Astrocyte (in vitro differentiated cells and primary cell): ENCODE results near the gene PRAMEF20. TPM values are rescaled to one million over a fixed set of nuclear protein-coding genes. Genes with fewer than 3 reads are reported as not detected.

Experiments
- DNase-seq: peaks from one replicate; pipeline ENCODE4 v3.0.0-alpha.2; 2010; ENCODE audit warnings: low read depth
- FAIRE-seq: peaks from 2 replicates; lab custom pipeline; 2011; peaks lifted over from hg19 to GRCh38; lab: Jason Lieb, UNC
- H2AFZ ChIP-seq: 2 replicates; pipeline ENCODE4 v1.6.0; 2012; ENCODE audit warnings: low read depth, low read length, inconsistent platforms
- H3K27ac ChIP-seq: 2 replicates; pipeline ENCODE4 v1.5.1; 2011; ENCODE audit warnings: low read depth, low read length, inconsistent platforms
- H3K27me3 ChIP-seq: 2 replicates; pipeline ENCODE4 v1.6.0; 2011; ENCODE audit warnings: low read length, inconsistent platforms; ENCODE audit not compliant: insufficient read depth
- H3K36me3 ChIP-seq: 2 replicates; pipeline ENCODE4 v1.5.1; 2011; ENCODE audit warnings: low read length, inconsistent platforms; ENCODE audit not compliant: insufficient read depth
- H3K4me1 ChIP-seq: 2 replicates; pipeline ENCODE4 v1.5.1; 2011; ENCODE audit warnings: low read length, inconsistent platforms; ENCODE audit not compliant: insufficient read depth
- H3K4me2 ChIP-seq: 2 replicates; pipeline ENCODE4 v1.6.0; 2012; ENCODE audit warnings: low read length, inconsistent platforms
- H3K4me3 ChIP-seq: 2 replicates; pipeline ENCODE4 v1.5.1; 2011; ENCODE audit warnings: low read depth, mild to moderate bottlenecking, low read length, inconsistent platforms; ENCODE audit not compliant: insufficient read depth
- H3K79me2 ChIP-seq: 2 replicates; pipeline ENCODE4 v1.6.0; 2012; ENCODE audit warnings: mild to moderate bottlenecking, low read length, inconsistent platforms; ENCODE audit not compliant: insufficient read depth
- H3K9ac ChIP-seq: 2 replicates; pipeline ENCODE4 v1.6.0; 2012; ENCODE audit warnings: mild to moderate bottlenecking, low read length, inconsistent platforms
- H3K9me3 ChIP-seq: 2 replicates; pipeline ENCODE4 v1.5.1; 2012; ENCODE audit warnings: low read depth, mild to moderate bottlenecking, low read length, inconsistent platforms; ENCODE audit not compliant: insufficient read depth
- H4K20me1 ChIP-seq: 2 replicates; pipeline ENCODE4 v1.6.0; 2012; ENCODE audit warnings: low read length, inconsistent platforms; ENCODE audit not compliant: insufficient read depth
- H3K27ac Mint-ChIP-seq: one replicate; pipeline ENCODE4 v1.8.0; 2021; ENCODE audit warnings: mild to moderate bottlenecking, mixed read lengths; ENCODE audit not compliant: unreplicated experiment
- H3K27me3 Mint-ChIP-seq: one replicate; pipeline ENCODE4 v1.8.0; 2021; ENCODE audit warnings: low read depth, mixed read lengths; ENCODE audit not compliant: unreplicated experiment
- H3K36me3 Mint-ChIP-seq: one replicate; pipeline ENCODE4 v1.8.0; 2021; ENCODE audit warnings: low read depth, mixed read lengths; ENCODE audit not compliant: unreplicated experiment
- H3K4me1 Mint-ChIP-seq: one replicate; pipeline ENCODE4 v1.8.0; 2021; ENCODE audit warnings: low read depth, mixed read lengths; ENCODE audit not compliant: unreplicated experiment
- H3K4me3 Mint-ChIP-seq: one replicate; pipeline ENCODE4 v1.8.0; 2021; ENCODE audit warnings: mild to moderate bottlenecking, moderate library complexity, mixed read lengths; ENCODE audit not compliant: unreplicated experiment
- H3K9me3 Mint-ChIP-seq: one replicate; pipeline ENCODE4 v1.8.0; 2021; ENCODE audit warnings: mild to moderate bottlenecking, mixed read lengths; ENCODE audit not compliant: unreplicated experiment
- CTCF ChIP-seq: IDR thresholded peaks from 2 replicates; pipeline ENCODE4 v1.5.1; 2011; ENCODE audit warnings: low read depth, mild to moderate bottlenecking, inconsistent platforms, low read length, moderate library complexity; ENCODE audit not compliant: insufficient read depth
- EZH2 ChIP-seq: IDR thresholded peaks from 2 replicates; pipeline ENCODE4 v1.6.1; 2012; ENCODE audit warnings: mild to moderate bottlenecking, low read length, inconsistent platforms; ENCODE audit not compliant: insufficient read depth
- total RNA-seq: library from RNA; stranded (reverse); gene quantifications from 2 replicates; pipeline ENCODE4 v1.2.1, GENCODE V29; 2021

The PRAMEF20 gene
- total RNA-seq, 1 donor from 2014 or later, result not detected

DNA sequence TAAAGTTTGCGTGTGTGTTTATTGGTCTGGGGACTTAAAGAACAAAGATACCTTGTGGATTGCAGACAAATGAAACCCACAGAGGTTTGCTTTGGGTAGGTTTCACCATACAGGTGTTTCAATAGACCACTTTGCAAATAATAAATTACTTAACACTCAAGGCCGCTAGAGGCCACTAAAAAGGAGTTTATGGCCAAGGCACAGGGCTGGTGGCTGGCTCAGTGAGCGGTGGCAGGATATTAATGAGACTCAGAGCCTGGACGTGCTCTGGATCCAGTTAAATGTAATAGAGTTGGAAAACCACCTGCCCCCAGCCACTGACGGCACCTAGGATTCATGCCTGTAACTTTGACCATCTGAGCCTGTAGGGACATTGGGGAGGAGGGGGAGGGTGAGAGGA, 59.1 kb downstream of the PRAMEF20 start:
- Histone ChIP-seq H3K4me2 (no peak overlapping the region), H3K27ac (no peak overlapping the region), H3K9me3 (no peaks in the 10 kb centered on the region), H3K79me2 (no peaks in the 10 kb centered on the region), H3K9ac (no peak overlapping the region), H3K36me3 (no peaks in the 10 kb centered on the region), H2AFZ (no peak overlapping the region), H4K20me1 (no peaks in the 10 kb centered on the region), H3K27me3 (no peaks in the 10 kb centered on the region), H3K4me3 (no peak overlapping the region), H3K4me1 (no peaks in the 10 kb centered on the region)
- Mint-ChIP-seq H3K9me3 (peaks cover 2% of the 10 kb centered on the region), H3K27me3 (peaks cover 27% of the 10 kb centered on the region), H3K36me3 (no peaks in the 10 kb centered on the region), H3K4me3 (no peak overlapping the region), H3K27ac (no peak overlapping the region), H3K4me1 (no peaks in the 10 kb centered on the region)
- FAIRE-seq (no peak), DNase-seq (no peak)
- no peak for TF ChIP-seq CTCF
- TF ChIP-seq EZH2, result no peak

Other genes with a start within 250 kb of the PRAMEF20 start
- gene HNRNPCL4, start 244.8 kb upstream of the PRAMEF20 start, total RNA-seq, result not detected in 2 replicates
- gene PRAMEF9, start 238.6 kb upstream of the PRAMEF20 start, total RNA-seq, result not detected in 2 replicates
- gene PRAMEF13, start 209.0 kb upstream of the PRAMEF20 start, total RNA-seq, result not detected in 2 replicates
- not detected in 2 replicates for gene PRAMEF18, start 184.3 kb upstream of the PRAMEF20 start, total RNA-seq
- gene PRAMEF5, start 156.3 kb upstream of the PRAMEF20 start, total RNA-seq, result not detected in 2 replicates
- 0.20 TPM in 1 of 2 replicates, not detected in the other for gene PRAMEF8, start 125.3 kb upstream of the PRAMEF20 start, total RNA-seq
- gene PRAMEF33, start 106.9 kb upstream of the PRAMEF20 start, total RNA-seq, result not detected in 2 replicates
- gene PRAMEF15, start 94.9 kb upstream of the PRAMEF20 start, total RNA-seq, result not detected in 2 replicates
- 0.20 TPM in 1 of 2 replicates, not detected in the other for gene PRAMEF14, start 63.3 kb upstream of the PRAMEF20 start, total RNA-seq
- gene PRAMEF19, start 38.5 kb upstream of the PRAMEF20 start, total RNA-seq, result not detected in 2 replicates
- gene PRAMEF17, start 20.8 kb upstream of the PRAMEF20 start, total RNA-seq, result not detected in 2 replicates
- gene LRRC38, start 103.6 kb downstream of the PRAMEF20 start, total RNA-seq, result not detected in 2 replicates
- gene PDPN, start 173.4 kb downstream of the PRAMEF20 start, total RNA-seq, result 39.7 and 59.2 TPM in 2 replicates